B cell (primary cell): ENCODE data around the gene FAXC. TPM values are rescaled to one million over a fixed set of nuclear protein-coding genes. Genes with fewer than 3 reads are reported as not detected.

Experiments used
- ATAC-seq: fragments of 200-7000 bp; cut with Tn5 transposase; one replicate; pipeline ENCODE4 v1.10.0; 2021; ENCODE audit warnings: low read depth, mild to moderate bottlenecking, moderate number of reproducible peaks, moderate library complexity
- CTCF ChIA-PET: fragments of 350-600 bp; sonication (Branson Sonifier 250); formaldehyde crosslinking; loops from one replicate; lab custom pipeline; 2021; ENCODE audit warnings: antibody characterized with exemption, inconsistent platforms; lab: Charles Lee
- POLR2A ChIA-PET: fragments of 350-600 bp; sonication (Branson Sonifier 250); formaldehyde crosslinking; loops from one replicate; lab custom pipeline; 2021; ENCODE audit warnings: antibody characterized with exemption; lab: Charles Lee
- DNase-seq: peaks from one replicate; pipeline ENCODE4 v3.0.0; 2013
- H2AFZ ChIP-seq: 2 replicates; pipeline ENCODE4 v1.6.1; 2012; ENCODE audit warnings: mild to moderate bottlenecking, low read depth, low read length; ENCODE audit not compliant: insufficient read depth, poor library complexity, severe bottlenecking
- H3K27ac ChIP-seq, 2 donors: 1 replicate in 1 of 2; 2 replicates in 1 of 2; pipeline ENCODE4 v1.5.1; 2012 to 2013; ENCODE audit warnings: low read length in 2 of 2, mild to moderate bottlenecking in 2 of 2, moderate library complexity in 1 of 2
- H3K27me3 ChIP-seq, 4 experiments: fragments of 200-600 bp in 1 of 4; sonication (generic) in 1 of 4; replicated peaks in 1 of 4; 1 replicate in 2 of 4; 2 replicates in 2 of 4; pipeline versions ENCODE4 v1.6.1 to v1.7.0; 2013 to 2016; ENCODE audit warnings: low read length in 3 of 4, mild to moderate bottlenecking in 2 of 4, mixed read lengths in 1 of 4, moderate library complexity in 1 of 4; ENCODE audit not compliant: insufficient read depth in 4 of 4, control insufficient read depth in 3 of 4; ENCODE audit errors: control extremely low read depth in 1 of 4
- H3K36me3 ChIP-seq, 2 experiments: replicated peaks in 1 of 2; 1 replicate in 1 of 2; 2 replicates in 1 of 2; pipeline versions ENCODE4 v1.6.1 to v1.7.1; 2013; ENCODE audit warnings: low read length in 1 of 2; ENCODE audit not compliant: insufficient read depth in 2 of 2, control insufficient read depth in 1 of 2; ENCODE audit errors: control extremely low read depth in 1 of 2, extremely low read depth in 1 of 2
- H3K4me1 ChIP-seq, 2 donors: fragments of 200-600 bp in 1 of 2; sonication (generic) in 1 of 2; 1 replicate in 1 of 2; 2 replicates in 1 of 2; pipeline versions ENCODE4 v1.5.1 to v1.6.1; 2013 to 2017; ENCODE audit warnings: low read length in 2 of 2; ENCODE audit not compliant: control insufficient read depth in 2 of 2, insufficient read depth in 2 of 2
- H3K4me2 ChIP-seq: replicated peaks from 2 replicates; pipeline ENCODE3; 2012; ENCODE audit warnings: mild to moderate bottlenecking, low read depth, low read length; ENCODE audit not compliant: poor library complexity, severe bottlenecking
- H3K4me3 ChIP-seq, 5 experiments: fragments of 200-600 bp in 1 of 5; sonication (generic) in 1 of 5; 1 replicate in 3 of 5; 2 replicates in 2 of 5; pipeline versions ENCODE4 v1.5.1 to v1.7.0; 2011 to 2016; ENCODE audit warnings: low read length in 4 of 5, mild to moderate bottlenecking in 4 of 5, low read depth in 2 of 5, control low read depth in 1 of 5, moderate library complexity in 1 of 5; ENCODE audit not compliant: insufficient read depth in 1 of 5; ENCODE audit errors: control extremely low read depth in 1 of 5, extremely low read depth in 1 of 5
- H3K79me2 ChIP-seq: fragments of 200-600 bp; sonication (generic); one replicate; pipeline ENCODE4 v1.6.0; 2016; ENCODE audit warnings: low read length; ENCODE audit not compliant: control insufficient read depth, insufficient read depth
- H3K9ac ChIP-seq: fragments of 200-600 bp; sonication (generic); 2 replicates; pipeline ENCODE4 v1.6.1; 2017; ENCODE audit warnings: mild to moderate bottlenecking, low read length, moderate library complexity
- H3K9me3 ChIP-seq, 3 donors: one replicate each; pipeline versions ENCODE4 v1.6.1 to v1.7.1; 2013; ENCODE audit warnings: low read length in 2 of 3; ENCODE audit not compliant: control insufficient read depth in 2 of 3, insufficient read depth in 1 of 3; ENCODE audit errors: control extremely low read depth in 1 of 3
- H4K20me1 ChIP-seq: 2 replicates; pipeline ENCODE4 v1.6.0; 2012; ENCODE audit warnings: mild to moderate bottlenecking, low read length; ENCODE audit not compliant: insufficient read depth, control insufficient read depth, poor library complexity, severe bottlenecking
- H3K27ac Mint-ChIP-seq: one replicate; pipeline ENCODE4 v1.8.0; 2021; ENCODE audit warnings: mixed read lengths
- H3K27me3 Mint-ChIP-seq: one replicate; pipeline ENCODE4 v1.8.0; 2021; ENCODE audit warnings: mixed read lengths
- H3K4me1 Mint-ChIP-seq: one replicate; pipeline ENCODE4 v1.8.0; 2021; ENCODE audit warnings: mixed read lengths
- H3K4me3 Mint-ChIP-seq: one replicate; pipeline ENCODE4 v1.8.0; 2021; ENCODE audit warnings: mixed read lengths
- H3K9me3 Mint-ChIP-seq: one replicate; pipeline ENCODE4 v1.8.0; 2022; ENCODE audit warnings: mixed read lengths; ENCODE audit not compliant: insufficient read depth
- CTCF ChIP-seq: fragments of 200-600 bp; IDR thresholded peaks from one replicate; pipeline ENCODE4 v1.8.0; 2022; ENCODE audit warnings: antibody characterized with exemption, mild to moderate bottlenecking
- EZH2 ChIP-seq: IDR thresholded peaks from 2 replicates; pipeline ENCODE4 v1.6.1; 2012; ENCODE audit warnings: borderline replicate concordance, low read depth, mild to moderate bottlenecking, moderate library complexity, low read length; ENCODE audit not compliant: insufficient read depth, poor library complexity, severe bottlenecking
- WGBS: methylation state at CpG from one replicate; pipeline ENCODE4 v1.1.5; 2013; ENCODE audit warnings: missing lambda C conversion rate; ENCODE audit not compliant: insufficient coverage; 5-methylcytosine and 5-hydroxymethylcytosine counted together
- intact Hi-C: fragments of 100-400 bp; cut with micrococcal nuclease; formaldehyde crosslinking; loops from one replicate; pipeline ENCODE4 v1.10.0; 2022
- polyA plus RNA-seq: library from polyadenylated mRNA; depleted of rRNA; stranded (reverse); fragments of >200 nt; gene quantifications from 2 replicates; pipeline ENCODE4 v1.2.3, GENCODE V29; 2012
- total RNA-seq, 2 donors: library from RNA; stranded (reverse); fragments of 120-200 nt in 1 of 2; gene quantifications; 1 replicate in 1 of 2; 2 replicates in 1 of 2; pipeline versions ENCODE4 v1.2.3 to v1.2.4, GENCODE V29; 2013 to 2022

FAXC gene
- total and polyA plus RNA-seq, 2 donors (not counting 1 experiment from before 2014, with no cell fraction given), result not detected

- WGBS, result 92% methylated on average over 2 of the region's 3 CpGs
- no peak overlapping the region for H3K4me3 Mint-ChIP-seq
- no peak overlapping the region for H2AFZ ChIP-seq
- no peak for ATAC-seq
- CTCF ChIA-PET, result no interaction called here
- H3K27ac ChIP-seq, result no peak overlapping the region
- H3K4me1 ChIP-seq, result no peaks in the 10 kb centered on the region
- H3K79me2 ChIP-seq, result no peaks in the 10 kb centered on the region
- H3K4me1 Mint-ChIP-seq, result no peaks in the 10 kb centered on the region
- no peaks in the 10 kb centered on the region for H3K36me3 ChIP-seq
- DNase-seq, result no peak
- POLR2A ChIA-PET, result no interaction called here
- H3K27me3 Mint-ChIP-seq, result peaks cover 3% of the 10 kb centered on the region
- intact Hi-C loops, result no loop called here
- H3K9ac ChIP-seq, result no peak overlapping the region
- no peaks in the 10 kb centered on the region for H3K9me3 Mint-ChIP-seq
- TF ChIP-seq CTCF (no peak), EZH2 (no peak)
- H3K27me3 ChIP-seq, result peaks cover 0 to 3% (median 0%) of the 10 kb centered on the region in 4 experiments
- no peaks in the 10 kb centered on the region for H4K20me1 ChIP-seq
- H3K4me3 ChIP-seq, result no peak overlapping the region
- H3K9me3 ChIP-seq, result no peaks in the 10 kb centered on the region
- H3K27ac Mint-ChIP-seq, result no peak overlapping the region
- no peak overlapping the region for H3K4me2 ChIP-seq
Measured at GRCh38 chr6:99225172-99225571, 124.3 kb downstream of the FAXC start.

Other genes with a start within 250 kb of the FAXC start
- 3.1 and 3.9 TPM in 2 replicates for gene COQ3, start 44.5 kb upstream of the FAXC start, total RNA-seq
- 2.3 and 2.9 TPM in 2 replicates for gene COQ3, start 44.5 kb upstream of the FAXC start, polyA plus RNA-seq
- gene PNISR, start 75.6 kb upstream of the FAXC start, total RNA-seq, result 402 and 403 TPM in 2 replicates
- gene PNISR, start 75.6 kb upstream of the FAXC start, polyA plus RNA-seq, result 84.5 and 144 TPM in 2 replicates
- 23.3 and 26.7 TPM in 2 replicates for gene USP45, start 165.7 kb upstream of the FAXC start, total RNA-seq
- 12.2 and 12.9 TPM in 2 replicates for gene USP45, start 165.7 kb upstream of the FAXC start, polyA plus RNA-seq
- gene CCNC, start 219.0 kb upstream of the FAXC start, total RNA-seq, result 45.1 and 47.9 TPM in 2 replicates
- 12.5 and 19.3 TPM in 2 replicates for gene CCNC, start 219.0 kb upstream of the FAXC start, polyA plus RNA-seq